ENCODE results near the gene GART.
"Not testable (repeated sequence)": the region's sequence is repeated elsewhere in the genome, so short reads cannot be mapped to it uniquely, and the experiment has no call there.

GART gene

DNA sequence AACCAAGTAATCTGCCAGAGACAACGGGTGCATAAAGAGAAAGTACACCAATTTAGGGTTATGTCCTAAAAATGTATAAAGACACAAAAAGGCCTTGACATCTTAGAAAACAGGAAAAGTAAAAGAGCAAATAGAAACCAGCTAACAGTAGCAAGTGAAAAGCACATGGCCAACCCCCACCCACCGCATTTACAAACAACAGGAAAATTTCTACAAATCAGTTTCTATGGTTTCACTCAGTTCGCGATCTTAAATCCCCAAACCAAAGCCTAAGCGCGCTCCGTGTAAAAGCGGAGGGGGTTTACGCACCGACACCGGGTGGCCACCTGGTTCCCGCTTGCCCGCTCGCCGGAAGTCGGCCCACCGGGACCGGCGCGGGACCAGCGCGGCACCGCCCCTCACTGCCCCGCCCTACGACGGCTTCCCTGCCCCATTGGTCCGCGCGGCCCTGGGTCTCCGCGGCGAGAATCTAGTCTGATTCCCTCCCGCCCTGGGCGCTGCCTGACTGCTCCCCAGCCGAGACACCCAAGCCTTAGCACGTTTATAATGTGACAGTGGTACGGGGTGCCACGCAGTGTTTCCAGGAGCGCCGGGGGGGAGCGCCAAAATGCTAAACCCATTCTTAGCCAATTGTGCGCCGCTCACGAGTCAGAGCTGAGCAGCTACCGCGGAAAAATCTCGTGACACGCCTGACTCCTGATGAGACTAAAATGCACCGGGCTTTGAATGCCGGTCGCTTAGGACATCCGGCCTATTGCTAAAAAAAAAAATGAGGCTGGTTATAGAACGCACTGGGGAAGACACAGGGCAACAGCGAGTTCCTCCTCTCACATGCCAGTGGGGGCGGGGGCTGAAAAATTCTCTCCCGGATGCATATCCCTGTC lies at the start of gene GART:
Gene GART (minus strand): TSS at position 362 of the 884 bp plus-strand sequence. CDS start 2,802 bp downstream, outside the sequence.
- DNase-seq (ENCODE audit: low read depth in 2 of 2), result peak; percentile 62 to 79

DNA sequence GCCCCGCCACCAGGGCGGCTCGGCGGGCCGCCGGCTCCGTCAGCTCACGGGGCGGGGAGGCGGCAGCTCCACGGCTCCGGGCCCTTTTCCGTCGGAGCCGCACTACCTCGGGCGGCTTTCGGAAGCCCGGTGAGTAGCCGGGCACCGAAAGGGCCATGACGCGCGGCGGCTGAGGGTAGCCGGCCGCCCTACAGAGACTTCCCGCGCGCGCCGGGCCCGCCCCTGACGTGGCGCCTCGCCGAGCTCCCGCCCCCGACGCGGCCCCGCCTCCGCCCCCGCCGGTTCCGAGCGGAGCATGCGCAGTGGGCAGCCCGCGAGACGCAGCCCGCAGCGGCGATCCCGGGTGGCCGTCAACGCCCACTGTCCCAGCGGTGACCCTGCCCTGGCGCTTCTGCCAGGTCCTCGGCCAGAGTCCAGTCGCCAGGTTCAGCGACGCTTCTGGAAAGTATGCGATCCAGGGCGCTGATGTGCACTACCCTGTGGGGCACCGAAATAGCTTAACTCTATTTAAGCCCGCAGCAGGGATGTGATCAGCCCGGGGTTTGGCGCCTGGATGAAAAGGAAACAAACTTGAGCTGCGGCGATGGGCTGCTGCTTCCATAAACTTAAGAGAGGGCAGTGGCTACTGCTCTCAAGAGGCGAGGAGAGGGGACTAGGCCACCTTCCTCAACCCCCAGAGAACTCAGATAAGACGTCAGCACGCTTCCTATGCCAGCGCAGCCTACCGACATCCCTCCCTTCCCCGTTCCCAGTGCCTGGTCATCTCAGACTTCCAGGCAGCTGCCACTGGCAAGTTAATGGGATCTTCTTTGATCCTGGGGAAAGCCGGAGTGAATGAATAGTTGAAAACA lies 46.8 kb upstream of the GART start, which contains the start of gene DONSON:
Gene DONSON (minus strand): TSS at position 200 of the 851 bp plus-strand sequence. CDS start 43 bp downstream, at position 157.
- peak; percentile 63 to 85 for DNase-seq (ENCODE audit: low read depth in 2 of 2)

DNA sequence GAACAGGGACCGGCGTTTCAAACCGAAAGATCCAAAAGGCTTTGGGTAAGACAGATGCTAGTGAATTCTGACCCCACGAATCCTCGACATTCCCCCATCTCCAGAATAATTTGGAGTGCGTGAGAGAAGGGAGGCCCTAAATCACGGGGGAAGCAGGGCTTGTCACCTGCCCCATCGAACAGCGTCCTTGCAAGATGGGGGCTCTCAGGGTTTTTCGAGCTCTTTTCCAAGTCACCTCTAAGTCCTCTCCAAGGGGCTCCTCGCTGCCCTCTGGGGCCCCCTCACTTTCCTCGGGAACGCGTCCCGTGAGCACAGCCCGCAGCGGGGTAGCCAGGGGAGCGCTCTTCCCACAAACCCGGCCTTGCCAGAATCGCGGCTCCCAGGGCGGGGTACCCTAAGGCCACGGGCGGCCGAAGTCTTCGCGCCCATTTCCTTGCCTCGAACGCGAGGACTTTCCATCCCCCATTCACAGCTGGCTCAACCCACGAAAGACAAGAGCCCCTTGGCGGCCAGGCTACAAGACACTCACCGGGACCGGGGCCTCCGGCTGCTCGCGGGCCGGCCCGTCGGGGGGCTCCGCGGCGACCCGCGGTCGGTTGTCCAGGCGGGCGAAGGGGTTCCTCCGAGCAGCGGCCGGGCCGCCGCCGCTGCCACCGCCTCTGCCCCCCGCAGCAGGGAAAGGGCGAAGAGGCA lies 46.0 kb upstream of the GART start:
- DNase-seq (ENCODE audit: low read depth in 2 of 2), result no peak

DNA sequence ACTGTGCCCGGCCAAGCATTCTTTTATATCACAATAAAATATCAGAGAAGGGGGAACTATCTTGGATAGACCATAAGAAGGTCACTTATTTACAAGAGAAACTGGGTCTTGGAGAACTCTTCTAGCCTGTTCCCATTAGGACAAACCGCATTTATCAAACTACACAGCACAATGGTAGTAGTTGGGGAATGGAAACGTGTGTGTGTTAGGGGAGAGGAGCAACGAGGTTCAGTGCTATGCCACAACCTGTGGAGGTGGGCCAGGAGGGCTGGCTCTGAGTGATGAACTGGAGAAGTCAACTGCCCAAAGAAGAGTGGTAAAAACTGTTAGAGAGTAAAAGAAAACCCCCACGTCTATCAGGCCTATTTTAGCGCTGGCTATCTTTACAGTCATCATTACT lies 45.0 kb upstream of the GART start:
- DNase-seq (ENCODE audit: low read depth in 2 of 2), result no peak

DNA sequence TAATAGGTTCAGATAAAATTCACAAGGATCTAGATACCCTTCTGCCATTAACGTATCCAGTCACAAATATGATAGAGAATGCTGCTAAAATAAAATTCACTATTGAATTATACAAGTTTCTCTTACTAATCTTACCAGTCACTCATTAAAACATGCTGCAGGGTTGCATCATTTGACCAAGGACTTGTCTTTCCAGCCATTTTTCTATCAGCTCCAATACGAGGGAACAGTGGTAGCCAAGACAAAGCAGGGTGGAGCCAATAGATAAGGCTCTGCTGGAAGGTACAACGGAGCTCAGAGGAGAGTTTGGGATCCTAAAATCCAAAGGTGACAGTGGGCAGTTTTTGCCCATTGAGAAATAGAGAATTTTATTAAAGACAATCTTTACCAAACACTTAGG lies 42.5 kb upstream of the GART start:
- DNase-seq (ENCODE audit: low read depth in 2 of 2), result no peak

DNA sequence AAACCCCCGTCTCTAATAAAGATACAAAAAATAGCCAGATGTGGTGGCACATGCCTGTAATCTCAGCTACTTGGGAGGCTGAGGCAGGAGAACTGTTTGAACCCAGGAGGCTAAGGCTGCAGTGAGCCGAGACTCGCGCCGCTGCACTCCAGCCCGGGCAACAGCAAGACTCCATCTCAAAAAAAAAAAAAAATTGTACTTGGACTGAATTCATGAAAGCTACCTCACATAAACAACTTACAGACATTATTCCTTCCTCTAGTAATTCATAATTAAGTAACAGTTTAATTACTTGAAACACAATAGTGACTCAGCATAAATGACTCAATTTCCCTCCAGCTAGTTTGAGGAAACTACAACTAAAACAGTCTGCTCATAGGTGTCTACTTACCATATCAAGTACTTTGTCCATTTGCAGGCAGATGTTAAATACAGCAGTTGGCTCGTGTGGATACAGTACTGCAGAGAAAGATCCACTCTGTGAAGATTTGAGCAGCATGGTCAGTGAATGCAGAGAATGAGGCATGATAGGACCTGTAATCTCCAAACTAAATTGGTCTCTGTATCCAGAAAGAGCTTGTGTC lies 37.1 kb upstream of the GART start:
- DNase-seq (ENCODE audit: low read depth in 2 of 2), result no peak

DNA sequence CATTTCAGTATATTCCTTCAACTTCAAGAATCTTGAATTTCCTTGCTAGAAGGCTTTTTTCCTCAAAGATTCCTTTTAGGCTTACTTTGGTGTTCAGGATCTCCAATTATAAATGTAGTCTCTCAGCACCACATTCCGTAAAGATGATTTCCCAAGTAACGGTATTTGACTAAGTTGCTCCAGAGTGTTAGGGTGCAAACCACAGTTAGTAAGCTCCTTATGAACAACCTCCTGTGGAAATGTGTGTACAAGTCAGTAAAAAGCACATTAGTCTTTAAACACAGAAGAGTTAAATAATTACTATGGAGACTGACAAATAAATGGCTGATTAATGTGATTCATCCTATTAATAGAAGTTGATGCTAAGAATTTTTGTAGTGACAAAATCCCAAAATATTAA lies 36.3 kb upstream of the GART start:
- DNase-seq (ENCODE audit: low read depth in 2 of 2), result no peak

DNA sequence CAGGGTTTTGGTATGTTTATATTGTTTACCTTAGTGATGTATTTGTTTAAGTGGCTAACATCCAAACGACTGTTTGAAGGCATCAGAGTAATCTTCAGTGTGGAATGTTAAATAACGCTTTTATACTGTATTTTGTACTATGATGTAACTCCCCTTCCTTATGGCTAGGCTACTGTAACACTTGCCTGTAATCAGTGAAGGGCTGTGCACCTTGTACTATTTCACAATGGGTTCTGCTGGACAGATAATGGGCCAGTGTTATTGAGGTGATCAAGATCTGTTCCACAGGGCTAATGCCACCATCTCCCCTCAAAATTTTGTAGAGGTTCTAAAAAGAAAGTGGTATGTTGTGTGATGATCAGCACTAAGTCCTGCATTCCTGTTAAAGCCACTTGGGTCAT lies 34.8 kb upstream of the GART start:
- not testable (repeated sequence) for DNase-seq (ENCODE audit: low read depth in 2 of 2)

DNA sequence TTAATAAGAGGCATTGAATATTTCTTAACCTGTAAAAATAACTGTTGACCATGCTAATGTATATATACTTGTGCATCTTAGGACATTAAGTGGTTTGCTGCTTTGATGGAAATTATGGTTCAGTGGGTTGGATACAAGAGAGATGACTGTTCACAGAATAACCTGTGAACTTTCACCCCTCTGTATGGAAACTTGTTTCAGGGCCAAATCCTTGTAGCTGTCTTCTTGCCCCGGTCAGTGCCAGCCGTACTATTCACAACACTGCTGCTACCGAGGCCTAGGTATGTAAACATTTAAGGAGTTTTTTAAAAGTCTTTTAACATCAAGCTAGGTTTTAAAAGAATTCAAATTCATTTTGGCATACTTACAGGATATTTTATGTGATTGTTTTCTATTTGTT lies 30.4 kb upstream of the GART start:
- no peak for DNase-seq (ENCODE audit: low read depth in 2 of 2)

DNA sequence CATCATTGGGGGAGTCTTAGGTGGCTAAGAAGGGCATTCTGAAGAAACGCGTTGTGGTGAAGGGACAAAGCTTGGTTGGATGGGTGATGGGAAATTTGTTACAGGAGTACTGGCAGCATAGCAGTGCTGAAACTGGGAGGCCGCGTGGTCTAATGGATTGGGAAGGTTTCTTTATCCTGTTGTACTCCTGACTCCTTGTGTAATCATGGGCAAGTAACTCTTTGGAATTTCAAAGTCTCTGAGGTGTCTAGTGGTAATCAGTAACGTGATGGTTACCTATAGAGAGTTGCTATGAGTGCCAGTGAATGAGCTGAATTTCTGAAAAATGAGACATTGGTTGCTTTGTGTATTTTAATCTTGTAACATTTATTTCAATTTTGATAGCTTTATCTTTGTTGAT lies 28.1 kb upstream of the GART start:
- DNase-seq (ENCODE audit: low read depth in 2 of 2), result no peak

DNA sequence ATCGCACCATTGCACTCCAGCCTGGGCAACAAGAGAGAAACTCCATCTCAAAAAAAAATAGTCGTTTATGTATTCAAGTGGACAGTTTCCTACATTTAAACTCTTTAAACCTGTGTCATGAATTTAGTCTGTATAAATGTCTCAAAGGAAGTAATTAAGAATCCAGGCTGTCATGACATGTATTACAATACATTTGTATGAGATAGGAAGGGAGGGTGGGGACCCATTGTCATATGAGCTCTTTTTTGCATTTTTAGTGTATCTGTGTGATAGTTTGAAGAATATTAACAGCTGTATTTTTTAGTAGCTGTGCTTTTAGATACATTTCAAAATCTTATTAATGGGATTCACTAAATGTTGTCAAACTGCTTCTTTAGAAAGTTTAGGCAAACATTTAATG lies 26.5 kb upstream of the GART start:
- DNase-seq (ENCODE audit: low read depth in 2 of 2), result no peak

DNA sequence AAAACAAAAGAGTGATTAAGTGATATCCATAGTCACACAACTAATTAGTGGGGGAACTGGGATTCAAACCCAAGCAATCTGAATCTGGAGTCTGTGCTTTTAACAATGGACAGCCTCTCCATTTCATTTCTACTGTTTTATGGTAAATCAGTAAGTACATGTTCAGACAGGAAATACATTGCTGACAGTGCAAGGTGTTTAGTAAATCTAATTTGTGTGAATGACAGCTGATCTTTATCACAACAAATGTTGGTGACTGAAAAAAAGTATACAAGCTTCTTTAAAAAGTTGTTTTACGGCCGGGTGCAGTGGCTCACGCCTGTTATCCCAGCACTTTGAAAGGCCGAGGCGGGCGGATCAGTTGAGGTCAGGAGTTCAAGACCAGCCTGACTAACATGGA lies 26.0 kb upstream of the GART start:
- DNase-seq (ENCODE audit: low read depth in 2 of 2), result no peak

DNA sequence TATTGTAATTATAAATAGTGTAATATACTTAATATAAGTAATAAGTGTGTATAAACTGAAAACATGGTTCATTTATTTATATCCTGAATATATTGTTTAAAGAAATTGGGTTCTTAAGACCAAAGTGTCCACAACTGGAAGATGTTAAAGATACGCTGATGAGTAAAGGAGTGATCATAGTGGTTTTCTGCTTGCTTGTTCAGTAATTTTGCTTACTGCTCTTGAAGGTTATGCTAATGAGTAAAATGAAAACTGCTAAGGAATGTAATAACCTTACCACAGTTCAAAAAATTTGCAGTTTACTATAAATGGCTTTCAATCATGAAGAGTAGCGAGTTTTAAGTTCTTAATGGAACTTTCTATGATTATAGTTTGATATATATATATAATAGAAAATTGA lies 24.6 kb upstream of the GART start:
- DNase-seq (ENCODE audit: low read depth in 2 of 2), result no peak

DNA sequence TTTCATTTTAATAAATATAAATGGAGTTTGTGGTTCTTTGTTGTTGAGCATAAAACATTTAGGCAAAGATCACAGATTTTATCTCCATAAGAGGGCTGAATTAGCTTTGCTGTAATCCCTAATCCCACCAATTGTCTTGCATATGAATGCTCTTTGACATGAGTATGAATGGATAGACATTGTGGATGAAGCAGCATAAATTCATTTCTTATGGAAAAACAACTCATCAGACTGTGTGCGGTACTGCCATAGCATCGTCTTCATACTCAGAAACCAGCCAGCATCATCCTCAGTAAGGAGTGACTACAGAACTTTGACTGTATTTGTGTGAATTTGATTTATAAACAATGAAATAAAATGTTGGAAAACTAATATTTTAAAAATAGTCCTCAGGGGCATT lies 20.5 kb upstream of the GART start:
- no peak for DNase-seq (ENCODE audit: low read depth in 2 of 2)

DNA sequence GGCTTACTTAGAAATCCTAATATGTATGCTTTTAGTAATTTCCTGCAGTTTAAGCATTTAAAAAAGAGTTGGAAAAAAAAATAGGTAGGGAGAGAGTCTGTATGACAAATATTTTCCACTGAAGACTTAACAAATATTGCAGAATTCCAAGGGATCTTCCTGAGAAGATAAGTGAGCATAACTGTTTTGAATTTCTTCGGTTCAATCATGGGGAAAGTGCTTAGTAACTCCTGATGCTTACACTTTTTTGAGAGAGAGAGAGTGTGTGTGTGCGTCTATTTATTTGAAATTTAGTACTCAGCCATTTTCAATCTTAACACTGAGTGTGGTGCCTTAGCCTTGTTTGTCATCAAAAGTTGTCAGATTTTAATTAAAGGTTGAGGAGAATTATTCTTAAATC lies 19.5 kb upstream of the GART start:
- no peak for DNase-seq (ENCODE audit: low read depth in 2 of 2)

DNA sequence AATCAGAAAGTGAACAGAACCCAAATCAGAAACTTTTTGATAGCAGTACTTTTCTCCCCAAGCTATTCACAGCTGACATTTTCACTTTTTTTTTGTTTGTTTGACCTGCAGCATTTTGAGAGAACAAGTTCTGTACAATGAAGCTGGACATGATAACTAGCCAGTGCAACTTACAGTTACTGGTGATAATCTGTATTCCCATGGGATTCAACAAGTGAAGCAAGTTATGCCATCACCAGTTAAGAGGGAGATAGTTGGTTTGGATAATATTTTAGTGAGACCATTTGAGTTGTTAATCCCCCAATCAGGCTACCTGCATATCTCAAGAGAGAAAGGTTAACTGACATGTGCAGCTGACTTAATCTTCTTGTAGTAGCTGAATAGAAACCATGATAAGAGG lies 19.0 kb upstream of the GART start:
- DNase-seq (ENCODE audit: low read depth in 2 of 2), result no peak

DNA sequence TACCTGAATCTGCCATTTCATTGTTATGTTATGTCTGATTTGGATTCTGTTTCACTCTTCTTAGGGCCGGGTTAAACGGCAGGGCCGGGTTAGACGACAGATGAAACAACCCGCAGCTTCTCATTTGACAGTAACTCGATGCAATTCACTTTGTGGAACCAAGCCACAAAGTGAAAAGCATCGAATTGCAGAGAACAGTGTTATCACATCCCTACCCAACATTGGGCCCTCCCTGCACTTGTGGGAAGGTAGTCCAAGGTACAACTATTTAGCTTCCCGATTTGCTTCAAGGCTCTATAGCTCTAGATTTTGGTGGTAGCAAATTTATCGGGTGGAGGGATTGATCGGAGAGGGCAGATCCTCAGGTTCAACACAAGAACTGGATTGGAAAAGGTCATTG lies 17.9 kb upstream of the GART start:
- no peak for DNase-seq (ENCODE audit: low read depth in 2 of 2)

DNA sequence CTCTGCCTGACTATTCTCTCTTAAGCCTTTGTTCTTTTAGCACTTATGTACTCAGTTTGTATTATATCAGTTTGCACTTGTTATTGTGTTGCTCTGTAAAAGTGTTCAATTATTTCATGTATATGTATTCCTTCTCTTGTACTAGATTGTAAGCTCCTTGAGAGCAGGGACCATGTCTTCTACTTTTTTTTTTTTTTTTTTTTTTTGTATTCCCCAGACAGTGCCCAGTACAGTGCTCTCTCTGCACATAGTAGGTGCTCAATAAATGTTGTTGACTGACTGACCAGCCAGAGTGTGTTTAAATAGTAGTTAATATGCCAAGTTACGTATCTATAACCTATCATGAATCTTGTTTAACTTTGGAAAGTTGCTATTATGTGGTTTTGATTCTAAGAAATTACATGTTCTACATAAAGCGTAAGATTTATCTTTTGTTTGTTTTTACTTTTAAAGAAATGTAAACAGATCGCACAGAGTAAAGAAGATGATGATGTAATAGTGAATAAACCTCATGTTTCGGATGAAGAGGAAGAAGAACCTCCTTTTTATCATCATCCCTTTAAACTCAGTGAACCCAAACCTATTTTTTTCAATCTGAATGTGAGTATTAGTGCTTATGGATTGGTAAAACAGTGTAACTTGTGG lies 17.0 kb upstream of the GART start:
- DNase-seq (ENCODE audit: low read depth in 2 of 2), result no peak

DNA sequence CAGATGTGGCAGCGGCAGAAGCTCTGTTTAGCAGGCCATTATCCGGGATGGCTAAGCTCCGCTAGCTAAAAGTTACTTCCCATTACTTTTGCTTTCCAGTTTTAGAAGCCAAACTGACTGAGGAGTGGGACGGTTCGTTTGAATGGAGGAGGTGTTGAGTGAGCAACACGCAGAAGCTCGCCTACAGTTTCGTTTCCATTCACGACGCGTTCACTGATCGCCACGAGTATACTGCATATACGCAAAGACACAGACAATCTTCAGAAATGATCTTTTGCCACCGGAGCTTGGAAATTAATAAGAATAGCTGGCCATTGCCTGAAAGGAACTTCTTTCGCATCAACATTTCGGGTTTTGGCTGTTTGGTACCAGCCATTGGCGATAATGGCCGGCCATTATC lies 15.5 kb upstream of the GART start:
- no peak for DNase-seq (ENCODE audit: low read depth in 2 of 2)

DNA sequence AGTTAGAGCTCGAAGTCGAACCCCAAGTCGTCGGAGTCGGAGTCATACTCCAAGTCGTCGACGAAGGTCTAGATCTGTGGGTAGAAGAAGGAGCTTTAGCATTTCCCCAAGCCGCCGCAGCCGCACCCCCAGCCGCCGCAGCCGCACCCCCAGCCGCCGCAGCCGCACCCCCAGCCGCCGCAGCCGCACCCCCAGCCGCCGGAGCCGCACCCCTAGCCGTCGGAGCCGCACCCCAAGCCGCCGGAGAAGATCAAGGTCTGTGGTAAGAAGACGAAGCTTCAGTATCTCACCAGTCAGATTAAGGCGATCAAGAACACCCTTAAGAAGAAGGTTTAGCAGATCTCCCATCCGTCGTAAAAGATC lies 13.0 kb upstream of the GART start:
- no peak for DNase-seq (ENCODE audit: low read depth in 2 of 2)

DNA sequence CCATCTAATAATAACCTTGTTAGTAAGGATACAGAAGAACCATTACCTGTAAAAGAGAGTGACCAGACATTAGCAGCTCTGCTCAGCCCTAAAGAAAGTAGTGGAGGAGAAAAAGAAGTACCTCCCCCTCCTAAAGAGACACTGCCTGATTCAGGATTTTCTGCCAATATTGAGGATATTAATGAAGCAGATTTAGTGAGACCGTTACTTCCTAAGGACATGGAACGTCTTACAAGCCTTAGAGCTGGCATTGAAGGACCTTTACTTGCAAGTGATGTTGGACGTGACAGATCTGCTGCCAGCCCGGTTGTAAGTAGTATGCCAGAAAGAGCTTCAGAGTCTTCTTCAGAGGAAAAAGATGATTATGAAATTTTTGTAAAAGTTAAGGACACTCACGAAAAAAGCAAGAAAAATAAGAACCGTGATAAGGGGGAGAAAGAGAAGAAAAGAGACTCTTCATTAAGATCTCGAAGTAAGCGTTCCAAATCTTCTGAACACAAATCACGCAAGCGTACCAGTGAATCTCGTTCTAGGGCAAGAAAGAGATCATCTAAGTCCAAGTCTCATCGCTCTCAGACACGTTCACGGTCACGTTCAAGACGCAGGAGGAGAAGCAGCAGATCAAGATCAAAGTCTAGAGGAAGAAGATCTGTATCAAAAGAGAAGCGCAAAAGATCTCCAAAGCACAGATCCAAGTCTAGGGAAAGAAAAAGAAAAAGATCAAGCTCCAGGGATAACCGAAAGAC lies 12.5 kb upstream of the GART start:
- no peak for DNase-seq (ENCODE audit: low read depth in 2 of 2)
